GM12892 (cell line): Measurements from ENCODE around the gene ZNHIT1.
A peak's percentile ranks its signal among the peaks of the same experiment; 100 is the strongest.
"Not testable (repeated sequence)": the region's sequence is repeated elsewhere in the genome, so short reads cannot be mapped to it uniquely, and the experiment has no call there.

Experiments used
- DNase-seq: peaks from one replicate; pipeline ENCODE4 v3.0.0; 2011; ENCODE audit not compliant: insufficient read length
- FAIRE-seq: peaks from 2 replicates; lab custom pipeline; 2011; peaks lifted over from hg19 to GRCh38; lab: Jason Lieb, UNC
- POLR2A ChIP-seq: IDR thresholded peaks from 2 replicates; pipeline ENCODE4 v1.6.1; 2011; ENCODE audit warnings: low read depth, low read length, control low read depth
- POLR2AphosphoS5 ChIP-seq: IDR thresholded peaks from 2 replicates; pipeline ENCODE4 v1.6.1; 2011; ENCODE audit warnings: low read depth, low read length, control low read depth
- TAF1 ChIP-seq: IDR thresholded peaks from 2 replicates; pipeline ENCODE4 v1.6.1; 2011; ENCODE audit warnings: low read depth, mild to moderate bottlenecking, control low read depth, low read length, borderline replicate concordance

Gene ZNHIT1

GRCh38 chr7:101255796-101256195 lies 37.8 kb downstream of the ZNHIT1 start:
- no peak for DNase-seq
- no peak for TF ChIP-seq POLR2AphosphoS5
- TF ChIP-seq TAF1 = no peak
- TF ChIP-seq POLR2A = no peak
- no peak for FAIRE-seq

DNA sequence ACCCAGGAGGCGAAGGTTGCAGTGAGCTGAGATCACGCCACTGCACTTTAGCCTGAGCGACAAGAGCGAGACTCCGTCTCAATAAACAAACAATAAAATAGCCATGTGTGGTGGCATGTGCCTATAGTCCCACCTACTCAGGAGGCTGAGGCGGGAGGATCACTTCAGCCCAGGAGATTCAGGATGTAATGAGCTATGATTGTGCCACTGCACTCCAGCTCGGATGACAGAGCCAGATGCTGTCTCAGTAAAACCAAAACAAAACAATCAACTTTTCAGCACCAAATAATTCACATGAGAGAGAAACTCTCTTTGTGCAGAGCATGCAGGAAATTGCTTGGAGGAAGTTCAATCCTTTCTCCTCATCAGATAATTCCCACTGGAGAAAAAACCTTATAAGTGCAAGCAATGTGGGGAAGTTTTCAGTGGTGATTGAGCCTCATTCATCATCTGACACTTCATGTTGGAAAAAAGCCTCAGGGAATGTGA lies 40.3 kb downstream of the ZNHIT1 start:
- no peak for DNase-seq
- FAIRE-seq = no peak
- no peak for TF ChIP-seq POLR2AphosphoS5
- TF ChIP-seq TAF1 = no peak
- TF ChIP-seq POLR2A = no peak

- not testable (repeated sequence) for DNase-seq
- peak; percentile 17 for FAIRE-seq
These were observed 46.2 kb downstream of the ZNHIT1 start for GRCh38 chr7:101264102-101264706.

DNA sequence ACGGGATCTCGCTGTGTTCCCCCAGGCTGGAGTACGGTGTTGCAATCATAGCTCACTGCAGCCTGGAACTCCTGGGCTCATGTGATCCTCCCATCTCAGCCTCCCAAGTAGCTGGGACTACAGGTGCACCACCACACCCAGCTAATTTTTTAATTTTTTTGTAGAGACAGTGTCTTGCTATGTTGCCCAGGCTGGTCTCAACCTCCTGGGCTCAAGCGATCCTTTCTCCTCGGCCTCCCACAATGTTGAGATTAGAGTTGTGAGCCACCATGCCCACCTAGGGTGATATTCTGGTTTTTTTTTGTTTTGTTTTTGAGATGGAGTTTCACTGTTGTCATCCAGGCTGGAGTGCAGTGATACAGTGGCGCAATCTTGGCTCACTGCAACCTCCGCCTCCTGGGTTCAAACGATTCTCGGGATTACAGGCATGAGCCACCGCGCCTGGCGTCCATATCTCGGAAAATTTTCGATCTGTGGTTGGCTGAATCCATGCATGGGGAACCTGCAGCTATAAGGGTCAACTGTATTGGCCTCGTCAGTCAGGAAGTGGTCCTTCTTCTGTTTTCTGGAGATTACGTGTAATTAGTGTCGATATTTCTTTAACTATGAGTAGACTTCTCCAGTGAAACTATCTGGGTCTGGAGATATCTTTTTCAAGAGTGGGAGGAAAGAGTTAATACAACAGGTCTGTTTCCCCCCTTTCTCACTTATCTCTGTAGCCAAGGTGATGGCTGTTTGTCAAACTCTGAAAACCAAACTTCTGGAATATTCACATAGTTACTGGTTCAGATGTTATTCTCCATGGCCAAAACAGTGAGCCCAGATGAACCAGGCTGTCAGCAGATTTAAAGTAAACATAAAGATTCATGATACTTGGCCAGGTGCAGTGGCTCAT lies 47.9 kb downstream of the ZNHIT1 start:
- TF ChIP-seq POLR2A (no peak), TAF1 (no peak), POLR2AphosphoS5 (no peak)
- FAIRE-seq = no peak
- no peak for DNase-seq

- TF ChIP-seq TAF1 = no peak
- TF ChIP-seq POLR2AphosphoS5 = no peak
- no peak for DNase-seq
- no peak for FAIRE-seq
These were observed 51.7 kb downstream of the ZNHIT1 start for GRCh38 chr7:101269664-101270063.

- FAIRE-seq (no peak), DNase-seq (no peak)
- TF ChIP-seq POLR2A (no peak), TAF1 (no peak), POLR2AphosphoS5 (no peak)
These were observed 53.1 kb downstream of the ZNHIT1 start for GRCh38 chr7:101271021-101271420.

DNA sequence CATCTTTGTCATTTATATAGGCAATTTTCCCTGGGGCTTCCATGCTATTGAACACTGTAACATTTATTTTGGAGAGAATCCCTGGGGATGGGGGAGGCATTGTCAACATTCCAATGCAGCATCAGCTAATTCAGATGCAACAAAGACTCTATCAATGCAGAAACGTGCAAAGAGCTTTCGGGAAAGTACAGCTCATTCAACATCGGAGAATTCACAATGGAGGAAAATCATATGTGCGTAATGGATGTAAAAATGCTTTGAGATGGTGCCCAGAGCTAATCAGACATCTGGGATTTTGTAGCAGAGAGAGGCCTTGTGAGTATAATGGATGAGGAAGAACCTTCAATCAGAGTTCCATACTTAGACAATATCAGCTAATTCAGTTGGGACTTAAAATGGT lies 55.2 kb downstream of the ZNHIT1 start:
- DNase-seq = no peak
- FAIRE-seq = no peak

More for the DNA sequence above, 55.2 kb downstream of the ZNHIT1 start:
- TF ChIP-seq POLR2AphosphoS5 (no peak), POLR2A (no peak), TAF1 (no peak)
